LNCAP (cell line): ENCODE results near the gene ZFP1.

Experiments used
- TF ChIP-seq, protein P1 (sequence below): fragments of 450-650 bp; IDR thresholded peaks from 2 replicates; pipeline ENCODE4 v1.5.1; 2017; ENCODE audit warnings: mild to moderate bottlenecking

The ZFP1 gene

DNA sequence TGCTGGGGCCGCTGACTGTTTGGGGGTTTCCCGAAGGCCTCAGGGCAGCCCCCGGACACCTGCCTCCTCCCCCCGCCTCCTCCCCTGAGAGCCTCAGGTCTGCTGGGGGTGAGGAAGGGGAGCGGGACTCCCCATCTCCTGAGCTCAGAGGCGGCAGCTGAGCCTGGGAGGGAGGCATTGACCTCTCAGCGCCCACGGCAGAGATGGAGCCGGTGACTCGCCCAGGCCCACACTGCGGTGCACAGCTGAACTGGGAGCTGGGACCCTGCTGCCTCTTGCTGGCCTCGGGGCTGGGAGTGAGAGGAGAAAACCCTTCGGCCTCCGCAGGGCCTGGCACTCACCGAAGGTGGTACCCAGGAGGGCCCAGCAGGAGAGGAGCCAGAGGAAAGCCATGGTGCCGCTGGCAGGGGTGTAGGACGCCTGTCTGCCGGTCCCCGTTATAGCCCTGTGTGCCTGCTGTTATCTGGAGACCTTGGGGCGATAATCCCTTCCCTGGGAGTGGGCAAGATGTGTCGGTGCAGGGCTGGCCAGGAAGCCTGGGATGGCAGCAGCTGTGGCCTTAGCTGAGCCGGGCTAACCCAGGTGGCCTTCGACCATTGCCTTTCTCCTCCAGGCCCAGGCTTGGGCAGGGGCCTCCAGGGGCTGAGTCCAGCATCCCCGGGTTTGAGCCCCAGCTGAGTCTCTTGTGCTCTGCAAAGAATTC is 58.6 kb downstream of the ZFP1 start, which contains the start of gene CTRB2:
CTRB2 (minus strand) TSS at position 413 of the 703 bp plus-strand sequence; CDS start at position 393, 20 bp downstream.
- TF ChIP-seq, protein P1, sequence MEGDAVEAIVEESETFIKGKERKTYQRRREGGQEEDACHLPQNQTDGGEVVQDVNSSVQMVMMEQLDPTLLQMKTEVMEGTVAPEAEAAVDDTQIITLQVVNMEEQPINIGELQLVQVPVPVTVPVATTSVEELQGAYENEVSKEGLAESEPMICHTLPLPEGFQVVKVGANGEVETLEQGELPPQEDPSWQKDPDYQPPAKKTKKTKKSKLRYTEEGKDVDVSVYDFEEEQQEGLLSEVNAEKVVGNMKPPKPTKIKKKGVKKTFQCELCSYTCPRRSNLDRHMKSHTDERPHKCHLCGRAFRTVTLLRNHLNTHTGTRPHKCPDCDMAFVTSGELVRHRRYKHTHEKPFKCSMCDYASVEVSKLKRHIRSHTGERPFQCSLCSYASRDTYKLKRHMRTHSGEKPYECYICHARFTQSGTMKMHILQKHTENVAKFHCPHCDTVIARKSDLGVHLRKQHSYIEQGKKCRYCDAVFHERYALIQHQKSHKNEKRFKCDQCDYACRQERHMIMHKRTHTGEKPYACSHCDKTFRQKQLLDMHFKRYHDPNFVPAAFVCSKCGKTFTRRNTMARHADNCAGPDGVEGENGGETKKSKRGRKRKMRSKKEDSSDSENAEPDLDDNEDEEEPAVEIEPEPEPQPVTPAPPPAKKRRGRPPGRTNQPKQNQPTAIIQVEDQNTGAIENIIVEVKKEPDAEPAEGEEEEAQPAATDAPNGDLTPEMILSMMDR: no peak

DNA sequence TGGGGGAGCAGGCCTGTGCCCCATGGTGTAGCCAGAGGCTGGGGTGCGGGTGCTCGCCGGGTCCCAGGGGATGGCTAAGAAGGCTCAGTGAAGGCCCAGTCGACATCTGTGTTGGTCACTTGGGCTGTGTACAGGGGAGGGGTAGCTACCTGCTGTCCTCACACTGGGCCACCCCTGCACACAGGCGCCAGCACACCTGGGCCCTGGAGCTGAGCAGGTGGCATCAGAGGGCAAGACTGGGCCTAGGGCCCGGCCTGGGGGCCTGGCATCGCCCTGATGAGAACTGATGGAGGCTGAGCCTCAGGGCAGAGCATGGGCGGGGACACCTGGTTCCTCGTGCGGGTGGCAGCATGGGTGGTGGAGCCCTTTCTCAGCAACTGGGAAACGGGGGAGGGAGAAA is 59.5 kb downstream of the ZFP1 start:
- TF ChIP-seq, protein P1: no peak

DNA sequence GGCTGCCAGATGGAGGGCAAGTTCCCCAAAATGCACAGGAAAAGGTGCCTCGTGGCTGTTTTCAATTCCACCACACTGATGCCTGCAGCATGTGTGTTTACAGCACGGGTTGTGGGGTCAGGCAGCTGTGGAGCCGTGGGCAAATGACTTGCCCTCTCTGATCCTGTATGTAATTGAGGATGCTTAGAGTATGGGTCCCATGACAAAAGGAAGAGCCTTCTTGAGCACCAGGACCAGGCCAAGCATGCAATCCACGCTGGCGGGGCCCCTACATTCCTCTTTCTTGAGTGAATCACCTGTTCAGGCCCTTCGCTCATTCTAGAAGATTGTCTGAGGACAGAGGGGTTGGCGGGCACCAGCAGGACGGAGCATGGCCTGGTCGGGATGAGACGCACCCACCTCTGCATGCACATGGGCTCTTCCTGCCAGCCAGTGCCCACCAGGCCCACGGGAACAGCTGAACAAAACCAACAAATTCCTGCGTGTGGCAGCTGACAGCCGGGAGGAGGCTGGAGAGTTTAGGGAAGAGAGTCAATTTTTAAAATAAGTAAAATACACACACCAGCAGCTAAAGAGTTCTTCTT is 60.0 kb downstream of the ZFP1 start:
- TF ChIP-seq, protein P1: no peak

DNA sequence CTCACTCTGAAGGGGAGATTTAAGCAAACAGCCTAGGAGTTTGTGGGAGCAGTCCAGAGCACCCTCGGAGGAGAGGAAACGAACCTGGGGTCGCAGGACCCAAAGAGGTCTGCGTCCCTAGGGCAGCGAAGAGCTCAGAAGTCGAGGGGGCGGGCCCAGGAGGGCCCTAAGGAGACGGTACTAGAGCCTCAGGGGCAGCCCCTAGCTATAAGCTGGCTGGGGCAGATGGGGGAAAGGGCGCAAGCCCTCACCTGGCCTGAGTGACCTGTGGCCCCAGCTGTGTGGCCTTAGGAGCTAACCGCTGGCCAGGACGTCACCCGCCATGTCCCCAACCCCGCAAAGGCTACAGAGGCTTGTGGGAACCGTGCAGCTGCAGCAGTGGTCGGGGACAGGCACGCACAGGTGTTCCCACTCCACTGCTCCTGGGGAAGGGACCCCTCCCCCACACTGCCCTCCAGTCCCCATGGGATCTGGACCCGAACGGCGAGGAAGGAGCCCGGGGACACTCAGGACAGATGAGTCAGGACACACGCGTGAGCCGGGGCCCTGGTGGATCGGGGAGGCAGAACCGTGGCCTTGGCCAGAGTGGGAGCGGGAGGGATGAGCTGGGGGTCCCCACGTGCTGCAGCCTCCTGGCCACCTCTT is 60.7 kb downstream of the ZFP1 start:
- TF ChIP-seq, protein P1: no peak

DNA sequence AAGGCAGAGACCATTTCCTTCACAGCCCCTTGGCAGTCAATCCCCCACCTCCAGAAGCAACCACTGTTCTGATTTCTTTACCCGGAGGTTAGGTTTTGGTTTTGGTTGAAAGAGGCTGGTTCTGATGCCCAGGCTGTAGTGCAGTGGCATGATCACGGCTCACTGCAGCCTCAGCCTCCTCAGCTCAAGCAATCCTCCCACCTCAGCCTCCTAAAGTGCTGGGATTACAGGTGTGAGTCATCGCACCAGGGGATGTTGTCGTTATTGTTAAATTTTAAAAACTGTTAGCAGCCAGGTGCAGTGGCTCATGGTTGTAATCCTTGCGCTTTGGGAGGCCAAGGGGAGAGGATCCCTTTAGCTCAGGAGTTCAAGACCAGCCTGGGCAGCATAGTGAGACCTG is 61.6 kb downstream of the ZFP1 start:
- TF ChIP-seq, protein P1: no peak

DNA sequence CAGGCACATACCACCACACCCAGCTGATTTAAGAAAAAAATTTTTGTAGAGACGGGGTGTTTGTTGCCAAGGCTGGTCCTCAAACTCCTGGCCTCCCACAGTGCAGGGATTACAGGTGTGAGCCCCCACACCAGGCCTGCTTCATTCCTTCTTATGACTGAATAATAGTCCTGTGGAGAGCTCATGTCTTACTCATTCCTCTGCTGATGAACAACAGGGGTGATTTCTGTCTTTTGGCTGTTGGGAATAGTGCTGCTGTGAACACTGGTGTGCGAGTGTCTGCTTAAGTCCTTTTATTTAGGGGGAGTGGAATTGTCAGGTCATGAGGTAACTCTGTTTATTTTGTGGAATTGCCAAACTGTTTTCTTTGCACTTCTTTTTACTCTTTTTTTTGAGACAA is 67.8 kb downstream of the ZFP1 start:
- TF ChIP-seq, protein P1: no peak

DNA sequence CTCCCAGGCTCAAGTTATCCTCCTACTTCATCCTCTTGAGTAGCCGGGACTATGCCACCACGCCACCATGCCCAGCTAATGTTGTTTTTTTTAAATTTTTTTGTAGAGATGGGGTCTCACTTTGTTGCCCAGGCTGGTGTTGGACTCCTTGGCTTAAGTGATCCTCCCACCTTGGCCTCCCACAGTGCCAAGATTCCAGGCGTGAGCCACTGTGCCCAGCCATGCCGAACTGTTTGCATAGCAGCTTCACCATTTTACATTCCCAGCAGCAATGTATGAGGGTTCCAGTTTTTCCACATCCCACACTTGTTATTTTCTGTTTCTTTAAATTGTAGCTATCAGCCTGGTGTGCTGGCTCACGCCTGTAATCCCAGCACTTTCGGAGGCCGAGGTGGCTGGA is 68.3 kb downstream of the ZFP1 start:
- TF ChIP-seq, protein P1: no peak
